HG02610 (cell line): ENCODE data around the gene SSBP3.
"Not testable (repeated sequence)": the region's sequence is repeated elsewhere in the genome, so short reads cannot be mapped to it uniquely, and the experiment has no call there.

Experiments used
- ATAC-seq: cut with Tn5 transposase; IDR thresholded peaks from one replicate; pipeline ENCODE4 v1.9.1; 2021; ENCODE audit warnings: mild to moderate bottlenecking, moderate library complexity; ENCODE audit not compliant: unreplicated experiment

SSBP3 gene

GRCh38 chr1:54355931-54356679 lies 50.1 kb downstream of the SSBP3 start:
- no peak for ATAC-seq

- ATAC-seq: no peak
Observed at GRCh38 chr1:54354899-54355298, 51.3 kb downstream of the SSBP3 start.

GRCh38 chr1:54353959-54354358 lies 52.2 kb downstream of the SSBP3 start:
- ATAC-seq: no peak

GRCh38 chr1:54352755-54353154 lies 53.4 kb downstream of the SSBP3 start:
- ATAC-seq: no peak

- ATAC-seq: no peak
Observed at GRCh38 chr1:54350360-54350759, 55.8 kb downstream of the SSBP3 start.

- no peak for ATAC-seq
Observed at GRCh38 chr1:54348700-54349021, 57.5 kb downstream of the SSBP3 start.

- no peak for ATAC-seq
Observed at GRCh38 chr1:54347955-54348699, 58.1 kb downstream of the SSBP3 start.

- ATAC-seq: no peak
Observed at GRCh38 chr1:54347261-54347954, 58.8 kb downstream of the SSBP3 start.

GRCh38 chr1:54345548-54345947 lies 60.6 kb downstream of the SSBP3 start:
- ATAC-seq: not testable (repeated sequence)

GRCh38 chr1:54345116-54345515 lies 61.1 kb downstream of the SSBP3 start:
- ATAC-seq: no peak

GRCh38 chr1:54342742-54343687 lies 63.2 kb downstream of the SSBP3 start:
- no peak for ATAC-seq

- ATAC-seq: no peak
Observed at GRCh38 chr1:54342288-54342687, 63.9 kb downstream of the SSBP3 start.

GRCh38 chr1:54341763-54342162 lies 64.4 kb downstream of the SSBP3 start:
- ATAC-seq: no peak

- ATAC-seq: no peak
Observed at GRCh38 chr1:54340878-54341277, 65.3 kb downstream of the SSBP3 start.

GRCh38 chr1:54340434-54340833 lies 65.8 kb downstream of the SSBP3 start:
- ATAC-seq: no peak

GRCh38 chr1:54339126-54339525 lies 67.1 kb downstream of the SSBP3 start:
- ATAC-seq: no peak

GRCh38 chr1:54338464-54338863 lies 67.7 kb downstream of the SSBP3 start:
- ATAC-seq: no peak

- no peak for ATAC-seq
Observed at GRCh38 chr1:54337928-54338327, 68.3 kb downstream of the SSBP3 start.

- no peak for ATAC-seq
Observed at GRCh38 chr1:54337034-54337433, 69.2 kb downstream of the SSBP3 start.

- ATAC-seq: no peak
Observed at GRCh38 chr1:54336116-54336515, 70.1 kb downstream of the SSBP3 start.

- no peak for ATAC-seq
Observed at GRCh38 chr1:54335755-54336108, 70.5 kb downstream of the SSBP3 start.
